CD4-positive, alpha-beta T cell (primary cell): ENCODE data around the gene TMEM187. TPM values are rescaled to one million over a fixed set of nuclear protein-coding genes. Genes with fewer than 3 reads are reported as not detected.

Experiments
- ATAC-seq: fragments of 200-7000 bp; cut with Tn5 transposase; one replicate; pipeline ENCODE4 v1.10.0; 2022; ENCODE audit warnings: mild to moderate bottlenecking; ENCODE audit not compliant: poor library complexity
- CTCF ChIA-PET: fragments of 350-600 bp; sonication (Branson Sonifier 250); formaldehyde crosslinking; loops from one replicate; lab custom pipeline; 2021; ENCODE audit warnings: antibody characterized with exemption, inconsistent platforms; lab: Charles Lee
- POLR2A ChIA-PET: fragments of 350-600 bp; sonication (Branson Sonifier 250); formaldehyde crosslinking; loops from one replicate; lab custom pipeline; 2021; ENCODE audit warnings: antibody characterized with exemption, inconsistent platforms; lab: Charles Lee
- DNase-seq, 14 experiments: peaks; one replicate each; pipeline ENCODE4 v3.0.0-alpha.2; 2013 to 2020; ENCODE audit warnings: mixed read lengths in 2 of 14
- H3K27ac ChIP-seq, 2 donors: one replicate each; pipeline versions ENCODE4 v1.5.1 to v1.7.0; 2013; ENCODE audit warnings: low read length in 2 of 2, low read depth in 1 of 2, mild to moderate bottlenecking in 1 of 2
- H3K27me3 ChIP-seq, 2 experiments: 1 replicate in 1 of 2; 2 replicates in 1 of 2; pipeline versions ENCODE4 v1.6.1 to v1.7.0; 2013; ENCODE audit warnings: low read length in 2 of 2, control low read depth in 1 of 2, mild to moderate bottlenecking in 1 of 2, moderate library complexity in 1 of 2; ENCODE audit not compliant: insufficient read depth in 2 of 2, control insufficient read depth in 1 of 2
- H3K36me3 ChIP-seq: one replicate; pipeline ENCODE4 v1.6.1; 2013; ENCODE audit warnings: low read length, control low read depth; ENCODE audit not compliant: insufficient read depth
- H3K4me1 ChIP-seq: one replicate; pipeline ENCODE4 v1.6.1; 2013; ENCODE audit warnings: low read length, control low read depth; ENCODE audit not compliant: insufficient read depth
- H3K4me3 ChIP-seq: one replicate; pipeline ENCODE4 v1.5.1; 2013; ENCODE audit warnings: mild to moderate bottlenecking, low read length, moderate library complexity
- H3K9me3 ChIP-seq, 2 experiments: 1 replicate in 1 of 2; 2 replicates in 1 of 2; pipeline versions ENCODE4 v1.6.1 to v1.7.0; 2013; ENCODE audit warnings: low read length in 2 of 2, mild to moderate bottlenecking in 2 of 2, control low read depth in 1 of 2, moderate library complexity in 1 of 2; ENCODE audit not compliant: control insufficient read depth in 1 of 2, insufficient read depth in 1 of 2
- H3K27ac Mint-ChIP-seq: one replicate; pipeline ENCODE4 v1.8.0; 2020; ENCODE audit warnings: mixed read lengths
- H3K27me3 Mint-ChIP-seq: one replicate; pipeline ENCODE4 v1.8.0; 2021; ENCODE audit warnings: mixed read lengths
- H3K36me3 Mint-ChIP-seq: one replicate; pipeline ENCODE4 v1.8.0; 2021; ENCODE audit warnings: low read depth, mixed read lengths
- H3K4me1 Mint-ChIP-seq: one replicate; pipeline ENCODE4 v1.8.0; 2021; ENCODE audit warnings: low read depth, mixed read lengths
- H3K4me3 Mint-ChIP-seq: one replicate; pipeline ENCODE4 v1.8.0; 2020; ENCODE audit warnings: mild to moderate bottlenecking, mixed read lengths
- H3K9me3 Mint-ChIP-seq: one replicate; pipeline ENCODE4 v1.8.0; 2020; ENCODE audit warnings: mixed read lengths
- intact Hi-C, 2 experiments: fragments of 100-400 bp; cut with DNase I in 1 of 2; cut with micrococcal nuclease in 1 of 2; formaldehyde crosslinking; loops; one replicate each; pipeline versions ENCODE4 v1.15.1 to v1.9.0; 2023 to 2025; cut with DNase I, micrococcal nuclease
- total RNA-seq, 174 experiments: library from RNA in 2 of 174; stranded (reverse) in 2 of 174; gene quantifications; one replicate each; pipeline ENCODE4 v1.2.3 and lab custom pipeline; 2021 to 2026
- TF ChIP-seq, protein P1 (sequence below): fragments of 200-600 bp; IDR thresholded peaks from one replicate; pipeline ENCODE4 v1.8.0; 2022; ENCODE audit warnings: antibody characterized with exemption, mild to moderate bottlenecking

Gene TMEM187
- total RNA-seq, 2 experiments from 2014 or later = 1.4 to 2.0 TPM

DNA sequence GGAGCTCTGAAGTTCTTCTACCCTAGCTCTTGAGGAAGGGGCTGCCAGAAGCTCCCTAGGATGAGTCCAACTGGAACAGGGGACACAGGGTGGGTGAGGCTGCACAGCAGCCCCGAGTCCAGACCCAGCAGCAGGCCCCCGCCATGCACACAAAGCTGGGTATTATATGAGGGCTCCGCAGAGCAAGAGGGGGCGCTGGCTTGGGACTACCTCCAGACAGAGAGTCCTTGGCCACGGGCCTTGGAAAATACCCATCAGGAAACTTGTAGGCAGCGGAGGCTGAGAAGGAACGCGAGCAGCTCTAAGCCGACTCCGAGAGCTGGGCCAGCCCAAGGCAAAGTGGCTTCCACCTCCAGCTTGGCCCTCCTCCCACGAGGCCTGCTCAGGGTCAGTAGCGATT lies 9.0 kb upstream of the TMEM187 start:
- Mint-ChIP-seq H3K9me3 (no peaks in the 10 kb centered on the region), H3K27ac (no peak overlapping the region), H3K4me1 (peaks cover 23% of the 10 kb centered on the region), H3K36me3 (peaks cover 42% of the 10 kb centered on the region), H3K27me3 (no peaks in the 10 kb centered on the region), H3K4me3 (no peak overlapping the region)
- peaks cover 44% of the 10 kb centered on the region for H3K4me1 ChIP-seq
- no peak for DNase-seq
- H3K27ac ChIP-seq = no peak overlapping the region
- ChIA-PET POLR2A (interaction anchor here (0.8 kb wide), 1 partner anchor 19 kb away, joined by 3 read pairs; the partner anchor contains the start of gene RENBP), CTCF (no interaction called here)
- H3K4me3 ChIP-seq = no peak overlapping the region
- H3K36me3 ChIP-seq = peaks cover 56% of the 10 kb centered on the region
- no peak for ATAC-seq
- TF ChIP-seq, protein P1, sequence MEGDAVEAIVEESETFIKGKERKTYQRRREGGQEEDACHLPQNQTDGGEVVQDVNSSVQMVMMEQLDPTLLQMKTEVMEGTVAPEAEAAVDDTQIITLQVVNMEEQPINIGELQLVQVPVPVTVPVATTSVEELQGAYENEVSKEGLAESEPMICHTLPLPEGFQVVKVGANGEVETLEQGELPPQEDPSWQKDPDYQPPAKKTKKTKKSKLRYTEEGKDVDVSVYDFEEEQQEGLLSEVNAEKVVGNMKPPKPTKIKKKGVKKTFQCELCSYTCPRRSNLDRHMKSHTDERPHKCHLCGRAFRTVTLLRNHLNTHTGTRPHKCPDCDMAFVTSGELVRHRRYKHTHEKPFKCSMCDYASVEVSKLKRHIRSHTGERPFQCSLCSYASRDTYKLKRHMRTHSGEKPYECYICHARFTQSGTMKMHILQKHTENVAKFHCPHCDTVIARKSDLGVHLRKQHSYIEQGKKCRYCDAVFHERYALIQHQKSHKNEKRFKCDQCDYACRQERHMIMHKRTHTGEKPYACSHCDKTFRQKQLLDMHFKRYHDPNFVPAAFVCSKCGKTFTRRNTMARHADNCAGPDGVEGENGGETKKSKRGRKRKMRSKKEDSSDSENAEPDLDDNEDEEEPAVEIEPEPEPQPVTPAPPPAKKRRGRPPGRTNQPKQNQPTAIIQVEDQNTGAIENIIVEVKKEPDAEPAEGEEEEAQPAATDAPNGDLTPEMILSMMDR = no peak
- H3K9me3 ChIP-seq = no peaks in the 10 kb centered on the region
- intact Hi-C loops = no loop called here
- H3K27me3 ChIP-seq = no peaks in the 10 kb centered on the region

DNA sequence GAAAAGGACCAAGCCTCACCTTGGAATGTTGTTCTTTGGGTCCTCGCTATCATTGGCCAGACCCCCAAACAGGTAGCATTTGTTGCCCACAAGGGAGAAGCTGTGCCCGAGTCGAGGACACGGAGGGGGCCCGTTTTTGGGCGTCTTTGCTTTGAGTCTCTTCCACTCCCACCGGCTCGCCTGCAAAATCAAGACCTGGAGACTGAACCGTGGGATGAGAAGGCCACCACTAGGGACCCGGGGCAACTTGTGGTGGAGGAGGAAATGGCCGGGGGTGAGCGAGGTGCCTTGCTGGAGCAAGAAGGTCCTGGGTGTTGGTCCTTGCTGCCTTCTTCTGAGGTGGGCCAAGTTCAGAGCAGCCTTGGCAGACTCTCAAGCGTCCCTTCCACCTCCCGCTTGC lies 8.4 kb upstream of the TMEM187 start:
- H3K4me3 Mint-ChIP-seq = no peak overlapping the region
- peaks cover 50% of the 10 kb centered on the region for H3K4me1 ChIP-seq
- DNase-seq = no peak
- no peaks in the 10 kb centered on the region for H3K27me3 ChIP-seq
- TF ChIP-seq, protein P1 = no peak
- H3K4me1 Mint-ChIP-seq = peaks cover 27% of the 10 kb centered on the region
- peaks cover 54% of the 10 kb centered on the region for H3K36me3 ChIP-seq
- H3K9me3 ChIP-seq = no peaks in the 10 kb centered on the region
- no peak overlapping the region for H3K27ac ChIP-seq
- no peak overlapping the region for H3K27ac Mint-ChIP-seq
- no peak for ATAC-seq
- no peaks in the 10 kb centered on the region for H3K27me3 Mint-ChIP-seq
- no peaks in the 10 kb centered on the region for H3K9me3 Mint-ChIP-seq
- no peak overlapping the region for H3K4me3 ChIP-seq
- ChIA-PET POLR2A (no interaction called here), CTCF (no interaction called here)
- intact Hi-C loops = no loop called here
- H3K36me3 Mint-ChIP-seq = peaks cover 42% of the 10 kb centered on the region

DNA sequence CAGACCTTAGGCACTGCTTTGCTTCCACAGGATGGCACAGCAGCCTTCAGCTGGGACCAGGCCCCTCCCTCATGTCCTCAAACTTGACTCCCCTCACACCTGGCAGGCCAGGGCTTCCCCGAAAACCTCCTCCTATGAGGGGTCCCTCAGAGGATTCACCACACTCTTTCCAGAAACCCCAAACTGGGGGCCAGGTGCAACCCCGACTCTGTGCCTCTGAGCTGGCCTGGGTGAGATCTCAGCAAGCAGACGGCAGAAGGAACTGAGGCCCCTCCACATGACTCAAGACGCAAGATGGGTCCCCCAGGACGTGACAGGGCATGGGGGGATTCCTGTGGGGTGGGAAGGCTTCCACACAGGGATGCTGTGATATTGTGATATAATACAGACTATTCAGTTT lies 7.1 kb upstream of the TMEM187 start:
- CTCF ChIA-PET = no interaction called here
- H3K4me1 Mint-ChIP-seq = peaks cover 27% of the 10 kb centered on the region
- Histone ChIP-seq H3K27me3 (no peaks in the 10 kb centered on the region), H3K27ac (no peak overlapping the region), H3K36me3 (peaks cover 41% of the 10 kb centered on the region), H3K4me3 (no peak overlapping the region), H3K9me3 (no peaks in the 10 kb centered on the region), H3K4me1 (peaks cover 58% of the 10 kb centered on the region)
- H3K9me3 Mint-ChIP-seq = no peaks in the 10 kb centered on the region
- H3K27me3 Mint-ChIP-seq = no peaks in the 10 kb centered on the region
- H3K36me3 Mint-ChIP-seq = peaks cover 37% of the 10 kb centered on the region
- intact Hi-C loops = loop anchor here in 1 of 2 experiments (5.0 kb wide), 2 partner anchors 43 to 132 kb away; partner anchors contain the start of gene MECP2
- no peak for ATAC-seq
- DNase-seq = no peak
- H3K27ac Mint-ChIP-seq = peak overlapping the region; percentile 98
- POLR2A ChIA-PET = no interaction called here
- TF ChIP-seq, protein P1 = no peak
- H3K4me3 Mint-ChIP-seq = peak overlapping the region; percentile 38
